ENCODE data around the gene PERM1.

Gene PERM1

DNA sequence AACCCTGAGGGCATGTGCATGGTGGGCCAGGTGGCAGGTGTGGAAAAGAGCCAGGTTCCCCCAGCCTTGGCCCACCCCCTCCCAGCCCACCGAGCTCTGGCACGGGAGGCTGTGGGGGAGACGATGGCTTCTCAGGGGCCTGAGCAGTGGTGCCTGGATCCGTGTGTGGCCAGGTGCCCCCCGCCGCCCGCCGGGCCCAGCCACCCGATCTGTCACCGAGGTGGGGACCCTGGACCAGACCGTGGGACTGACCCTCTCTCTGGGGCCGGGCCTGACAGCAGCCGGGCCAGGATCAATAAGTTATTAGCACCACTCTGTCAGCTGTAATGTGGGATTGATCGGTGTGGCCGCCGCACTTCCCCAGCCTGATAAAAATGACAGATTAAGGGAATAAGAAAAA, 44.4 kb downstream of the PERM1 start:
- H4K20me1 ChIP-seq (ENCODE audit: insufficient read depth, low read length), result no peaks in the 10 kb centered on the region
- TF ChIP-seq EZH2 (IDR thresholded peaks at IDR 0.05; ENCODE audit: borderline replicate concordance, low read length), result no peak
- TF ChIP-seq, protein P1, sequence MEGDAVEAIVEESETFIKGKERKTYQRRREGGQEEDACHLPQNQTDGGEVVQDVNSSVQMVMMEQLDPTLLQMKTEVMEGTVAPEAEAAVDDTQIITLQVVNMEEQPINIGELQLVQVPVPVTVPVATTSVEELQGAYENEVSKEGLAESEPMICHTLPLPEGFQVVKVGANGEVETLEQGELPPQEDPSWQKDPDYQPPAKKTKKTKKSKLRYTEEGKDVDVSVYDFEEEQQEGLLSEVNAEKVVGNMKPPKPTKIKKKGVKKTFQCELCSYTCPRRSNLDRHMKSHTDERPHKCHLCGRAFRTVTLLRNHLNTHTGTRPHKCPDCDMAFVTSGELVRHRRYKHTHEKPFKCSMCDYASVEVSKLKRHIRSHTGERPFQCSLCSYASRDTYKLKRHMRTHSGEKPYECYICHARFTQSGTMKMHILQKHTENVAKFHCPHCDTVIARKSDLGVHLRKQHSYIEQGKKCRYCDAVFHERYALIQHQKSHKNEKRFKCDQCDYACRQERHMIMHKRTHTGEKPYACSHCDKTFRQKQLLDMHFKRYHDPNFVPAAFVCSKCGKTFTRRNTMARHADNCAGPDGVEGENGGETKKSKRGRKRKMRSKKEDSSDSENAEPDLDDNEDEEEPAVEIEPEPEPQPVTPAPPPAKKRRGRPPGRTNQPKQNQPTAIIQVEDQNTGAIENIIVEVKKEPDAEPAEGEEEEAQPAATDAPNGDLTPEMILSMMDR (IDR thresholded peaks at IDR 0.05; ENCODE audit: low read length), result no peak
- no peaks in the 10 kb centered on the region for H3K9me2 ChIP-seq (ENCODE audit: low read depth, low read length)
- H3K4me3 ChIP-seq (ENCODE audit: low read depth, low read length, poor library complexity, severe bottlenecking), result no peak overlapping the region
- H3K4me2 ChIP-seq (ENCODE audit: low read length), result no peak overlapping the region
- no peak overlapping the region for H2AFZ ChIP-seq (ENCODE audit: low read length)
- peaks cover 26% of the 10 kb centered on the region; the same call in 1 of the 2 replicates for H3K27me3 ChIP-seq (ENCODE audit: insufficient read depth, low read length)
- no peaks in the 10 kb centered on the region for H3K79me2 ChIP-seq (ENCODE audit: insufficient read depth, low read length)
- no peak overlapping the region for H3K27ac ChIP-seq (ENCODE audit: low read depth, low read length, poor library complexity, severe bottlenecking)
- H3K4me1 ChIP-seq (ENCODE audit: insufficient read depth, low read length, severe bottlenecking), result peaks cover 9% of the 10 kb centered on the region
- H3K9ac ChIP-seq (ENCODE audit: low read length), result no peak overlapping the region
- no peaks in the 10 kb centered on the region for H3K36me3 ChIP-seq (ENCODE audit: insufficient read depth, low read length)
- H3K9me3 ChIP-seq (ENCODE audit: low read length), result no peaks in the 10 kb centered on the region
- H3F3A ChIP-seq (ENCODE audit: insufficient read depth, low read length), result no peaks in the 10 kb centered on the region

DNA sequence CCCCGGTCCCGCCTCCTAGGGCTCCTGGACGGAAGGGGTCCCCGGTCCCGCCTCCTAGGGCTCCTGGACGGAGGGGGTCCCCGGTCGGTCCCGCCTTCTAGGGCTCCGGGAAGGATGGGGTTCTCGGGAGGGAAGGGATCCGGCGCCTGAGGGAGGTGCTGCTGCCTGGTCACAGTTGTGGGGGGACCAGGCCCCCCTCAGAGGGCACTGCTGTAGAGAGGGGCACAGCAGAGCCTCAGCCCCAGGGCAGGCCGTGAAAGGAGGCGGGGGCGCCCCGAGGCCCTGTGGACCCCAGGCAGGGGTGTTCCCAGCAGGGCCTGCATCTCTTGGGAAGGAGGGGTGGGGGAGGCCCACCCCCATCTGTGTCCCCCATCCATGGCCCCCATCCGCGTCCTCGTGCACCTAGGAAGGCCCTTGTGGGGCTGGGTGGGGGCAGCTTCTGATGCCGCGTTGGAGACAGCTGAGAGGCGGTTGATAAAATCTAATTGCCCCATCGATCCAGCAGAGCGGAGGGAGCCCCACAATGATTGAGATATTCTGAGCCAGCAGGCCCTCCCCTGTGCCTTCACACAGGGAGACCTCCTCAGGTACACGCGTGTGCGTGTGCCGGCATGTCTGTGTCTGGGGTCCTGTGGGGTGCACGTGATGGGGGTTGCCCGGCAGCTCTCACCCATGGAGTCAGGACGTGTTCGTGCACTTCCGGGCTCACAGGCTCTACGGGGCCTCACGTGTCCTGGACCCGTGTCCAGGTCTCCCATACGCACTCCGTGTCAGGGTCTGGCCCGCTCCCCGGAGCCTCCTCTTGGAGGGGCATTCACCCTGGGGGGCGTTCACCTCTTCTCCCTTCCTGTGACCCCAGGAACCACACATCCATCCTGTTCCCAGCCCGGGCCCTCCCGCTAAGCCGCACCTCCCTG, 45.3 kb downstream of the PERM1 start:
- no peaks in the 10 kb centered on the region for H3K9me3 ChIP-seq (ENCODE audit: low read length)
- peaks cover 7% of the 10 kb centered on the region for H3K4me1 ChIP-seq (ENCODE audit: insufficient read depth, low read length, severe bottlenecking)
- H3K9me2 ChIP-seq (ENCODE audit: low read depth, low read length), result no peaks in the 10 kb centered on the region
- no peaks in the 10 kb centered on the region for H3F3A ChIP-seq (ENCODE audit: insufficient read depth, low read length)
- H3K79me2 ChIP-seq (ENCODE audit: insufficient read depth, low read length), result no peaks in the 10 kb centered on the region
- no peak overlapping the region for H3K27ac ChIP-seq (ENCODE audit: low read depth, low read length, poor library complexity, severe bottlenecking)
- H3K9ac ChIP-seq (ENCODE audit: low read length), result no peak overlapping the region
- peaks cover 26% of the 10 kb centered on the region; the same call in 1 of the 2 replicates for H3K27me3 ChIP-seq (ENCODE audit: insufficient read depth, low read length)
- H4K20me1 ChIP-seq (ENCODE audit: insufficient read depth, low read length), result no peaks in the 10 kb centered on the region
- no peaks in the 10 kb centered on the region for H3K36me3 ChIP-seq (ENCODE audit: insufficient read depth, low read length)
- H3K4me3 ChIP-seq (ENCODE audit: low read depth, low read length, poor library complexity, severe bottlenecking), result no peak overlapping the region
- H3K4me2 ChIP-seq (ENCODE audit: low read length), result no peak overlapping the region
- H2AFZ ChIP-seq (ENCODE audit: low read length), result no peak overlapping the region
- TF ChIP-seq EZH2 (IDR thresholded peaks at IDR 0.05; ENCODE audit: borderline replicate concordance, low read length), result no peak
- TF ChIP-seq, protein P1 (IDR thresholded peaks at IDR 0.05; ENCODE audit: low read length), result no peak

DNA sequence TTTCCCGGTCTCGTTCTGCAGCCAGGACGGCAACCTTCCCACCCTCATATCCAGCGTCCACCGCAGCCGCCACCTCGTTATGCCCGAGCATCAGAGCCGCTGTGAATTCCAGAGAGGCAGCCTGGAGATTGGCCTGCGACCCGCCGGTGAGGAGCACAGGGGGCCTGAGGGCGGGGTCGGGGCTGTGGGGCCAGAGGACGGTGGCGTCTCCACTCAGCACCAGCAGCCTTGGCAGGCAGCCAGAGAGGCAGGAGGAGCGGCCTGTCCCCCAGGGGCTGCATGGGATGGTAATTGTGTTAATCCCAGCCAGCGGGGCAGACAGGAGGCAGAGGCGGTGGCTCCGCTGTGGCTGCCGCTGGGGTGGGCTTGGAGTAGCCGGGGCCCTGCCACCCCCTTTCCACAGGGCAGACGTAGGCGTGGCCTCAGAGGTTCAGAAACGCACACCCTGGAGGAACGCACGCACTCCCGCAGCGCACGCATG, 46.1 kb downstream of the PERM1 start:
- H3K9ac ChIP-seq (ENCODE audit: low read length), result no peak overlapping the region
- TF ChIP-seq, protein P1 (IDR thresholded peaks at IDR 0.05; ENCODE audit: low read length), result no peak
- TF ChIP-seq EZH2 (IDR thresholded peaks at IDR 0.05; ENCODE audit: borderline replicate concordance, low read length), result no peak
- no peaks in the 10 kb centered on the region for H4K20me1 ChIP-seq (ENCODE audit: insufficient read depth, low read length)
- no peak overlapping the region for H3K27ac ChIP-seq (ENCODE audit: low read depth, low read length, poor library complexity, severe bottlenecking)
- peaks cover 3% of the 10 kb centered on the region for H3K4me1 ChIP-seq (ENCODE audit: insufficient read depth, low read length, severe bottlenecking)
- H3K9me2 ChIP-seq (ENCODE audit: low read depth, low read length), result no peaks in the 10 kb centered on the region
- H3K36me3 ChIP-seq (ENCODE audit: insufficient read depth, low read length), result no peaks in the 10 kb centered on the region
- no peak overlapping the region for H3K4me3 ChIP-seq (ENCODE audit: low read depth, low read length, poor library complexity, severe bottlenecking)
- peaks cover 22% of the 10 kb centered on the region; the same call in 1 of the 2 replicates for H3K27me3 ChIP-seq (ENCODE audit: insufficient read depth, low read length)
- no peak overlapping the region for H3K4me2 ChIP-seq (ENCODE audit: low read length)
- no peak overlapping the region for H2AFZ ChIP-seq (ENCODE audit: low read length)
- no peaks in the 10 kb centered on the region for H3K9me3 ChIP-seq (ENCODE audit: low read length)
- no peaks in the 10 kb centered on the region for H3K79me2 ChIP-seq (ENCODE audit: insufficient read depth, low read length)
- H3F3A ChIP-seq (ENCODE audit: insufficient read depth, low read length), result no peaks in the 10 kb centered on the region

Measured in OCI-LY1 (cell line).